Activated CD8-positive, alpha-beta T cell treated with anti-CD3 and anti-CD28 coated beads for 36 hours (primary cell): Measurements from ENCODE around the gene NCOA7. TPM values are rescaled to one million over a fixed set of nuclear protein-coding genes. Genes with fewer than 3 reads are reported as not detected.
A peak's percentile ranks its signal among the peaks of the same experiment; 100 is the strongest.

Experiments used
- ATAC-seq: fragments of 200-7000 bp; cut with Tn5 transposase; one replicate; pipeline ENCODE4 v1.10.0; 2021; ENCODE audit warnings: mild to moderate bottlenecking, moderate library complexity
- CTCF ChIA-PET: fragments of 350-600 bp; sonication (Branson Sonifier 250); formaldehyde crosslinking; loops from one replicate; lab custom pipeline; 2021; ENCODE audit warnings: antibody characterized with exemption; lab: Charles Lee
- POLR2A ChIA-PET: fragments of 350-600 bp; sonication (Branson Sonifier 250); formaldehyde crosslinking; loops from one replicate; lab custom pipeline; 2021; ENCODE audit warnings: antibody characterized with exemption; lab: Charles Lee
- DNase-seq: peaks from one replicate; pipeline ENCODE4 v3.0.0-alpha.2; 2020
- H3K27ac Mint-ChIP-seq: one replicate; pipeline ENCODE4 v1.8.0; 2021; ENCODE audit warnings: mild to moderate bottlenecking, mixed read lengths
- H3K27me3 Mint-ChIP-seq: one replicate; pipeline ENCODE4 v1.8.0; 2021; ENCODE audit warnings: mixed read lengths
- H3K36me3 Mint-ChIP-seq: one replicate; pipeline ENCODE4 v1.8.0; 2021; ENCODE audit warnings: low read depth, mixed read lengths
- H3K4me1 Mint-ChIP-seq: one replicate; pipeline ENCODE4 v1.8.0; 2021; ENCODE audit warnings: low read depth, mixed read lengths
- H3K4me3 Mint-ChIP-seq: one replicate; pipeline ENCODE4 v1.8.0; 2021; ENCODE audit warnings: mild to moderate bottlenecking, moderate library complexity, mixed read lengths
- H3K9me3 Mint-ChIP-seq: one replicate; pipeline ENCODE4 v1.8.0; 2021; ENCODE audit warnings: mixed read lengths
- CTCF ChIP-seq: fragments of 200-600 bp; IDR thresholded peaks from one replicate; pipeline ENCODE4 v1.8.0; 2022; ENCODE audit warnings: antibody characterized with exemption, mild to moderate bottlenecking
- intact Hi-C: fragments of 100-400 bp; cut with micrococcal nuclease; formaldehyde crosslinking; loops from one replicate; pipeline ENCODE4 v1.10.0; 2022
- total RNA-seq, 2 experiments: library from RNA; stranded (reverse); gene quantifications; one replicate each; pipeline ENCODE4 v1.2.3, GENCODE V29; 2021

Gene NCOA7
- total RNA-seq, 2 experiments from 2014 or later, result 43.4 to 44.9 TPM

GRCh38 chr6:125853756-125854155 is 63.0 kb downstream of the NCOA7 start:
- CTCF ChIA-PET, result no interaction called here
- intact Hi-C loops, result no loop called here

DNA sequence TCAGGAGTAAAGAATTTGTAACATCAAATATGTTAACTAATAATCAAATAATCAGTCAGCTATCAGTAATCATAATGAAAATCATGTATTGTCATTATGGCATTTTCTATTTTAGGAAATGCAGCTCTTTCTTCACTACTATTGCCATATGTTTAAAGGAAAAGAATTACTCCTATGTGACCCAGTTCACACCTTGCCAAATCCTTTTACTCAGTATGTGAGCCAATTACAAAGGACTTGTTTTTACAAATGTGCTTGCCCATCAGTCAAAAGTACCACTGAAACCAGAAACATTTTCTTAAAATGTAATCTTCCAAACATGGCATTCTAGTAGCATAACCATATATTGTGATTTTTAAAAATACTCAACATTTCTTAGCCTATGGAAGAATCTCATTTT is 63.6 kb downstream of the NCOA7 start:
- Mint-ChIP-seq H3K36me3 (peaks cover 20% of the 10 kb centered on the region), H3K4me3 (no peak overlapping the region), H3K27ac (no peak overlapping the region), H3K9me3 (peaks cover 5% of the 10 kb centered on the region), H3K4me1 (peaks cover 19% of the 10 kb centered on the region), H3K27me3 (no peaks in the 10 kb centered on the region)
- no peak for TF ChIP-seq CTCF
- ChIA-PET POLR2A (no interaction called here), CTCF (no interaction called here)
- DNase-seq (no peak), ATAC-seq (no peak)
- intact Hi-C loops, result no loop called here

More at GRCh38 chr6:125853756-125854155, 63.0 kb downstream of the NCOA7 start:
- Mint-ChIP-seq H3K4me1 (peaks cover 16% of the 10 kb centered on the region), H3K27me3 (no peaks in the 10 kb centered on the region), H3K4me3 (no peak overlapping the region), H3K9me3 (peaks cover 5% of the 10 kb centered on the region), H3K36me3 (peaks cover 20% of the 10 kb centered on the region), H3K27ac (no peak overlapping the region)
- no peak for ATAC-seq
- DNase-seq, result no peak
- no peak for TF ChIP-seq CTCF
- POLR2A ChIA-PET, result no interaction called here

- ChIA-PET POLR2A (no interaction called here), CTCF (no interaction called here)
- no peak for TF ChIP-seq CTCF
- ATAC-seq (peak; percentile 49), DNase-seq (no peak)
- no peak overlapping the region for H3K27ac Mint-ChIP-seq
- H3K36me3 Mint-ChIP-seq, result peaks cover 20% of the 10 kb centered on the region
- H3K4me1 Mint-ChIP-seq, result peaks cover 19% of the 10 kb centered on the region
- no peak overlapping the region for H3K4me3 Mint-ChIP-seq
- intact Hi-C loops, result no loop called here
- no peaks in the 10 kb centered on the region for H3K27me3 Mint-ChIP-seq
- peaks cover 5% of the 10 kb centered on the region for H3K9me3 Mint-ChIP-seq
Observed at GRCh38 chr6:125855783-125856182, 65.0 kb downstream of the NCOA7 start.

GRCh38 chr6:125857846-125858245 is 67.1 kb downstream of the NCOA7 start:
- no peak overlapping the region for H3K4me3 Mint-ChIP-seq
- H3K9me3 Mint-ChIP-seq, result no peaks in the 10 kb centered on the region
- H3K4me1 Mint-ChIP-seq, result peaks cover 7% of the 10 kb centered on the region
- ATAC-seq, result no peak
- no peak for DNase-seq
- TF ChIP-seq CTCF, result no peak
- ChIA-PET POLR2A (interaction anchor here (1.0 kb wide), 1 partner anchor 77 kb away, joined by 3 read pairs; no protein-coding TSS in a partner anchor), CTCF (interaction anchor here (0.7 to 2.4 kb wide), 11 partner anchors 13 to 153 kb away, joined by 3 to 8 read pairs (median 4); partner anchors contain the start of gene HINT3)
- peaks cover 12% of the 10 kb centered on the region for H3K36me3 Mint-ChIP-seq
- H3K27ac Mint-ChIP-seq, result no peak overlapping the region
- intact Hi-C loops, result no loop called here
- H3K27me3 Mint-ChIP-seq, result no peaks in the 10 kb centered on the region

- intact Hi-C loops, result no loop called here
- peak; percentile 38 for DNase-seq
- peaks cover 5% of the 10 kb centered on the region for H3K4me1 Mint-ChIP-seq
- H3K4me3 Mint-ChIP-seq, result no peak overlapping the region
- H3K27ac Mint-ChIP-seq, result no peak overlapping the region
- H3K9me3 Mint-ChIP-seq, result no peaks in the 10 kb centered on the region
- H3K27me3 Mint-ChIP-seq, result no peaks in the 10 kb centered on the region
- peak; percentile 29 for TF ChIP-seq CTCF
- peaks cover 12% of the 10 kb centered on the region for H3K36me3 Mint-ChIP-seq
- CTCF ChIA-PET, result interaction anchor here (0.7 to 2.4 kb wide), 11 partner anchors 13 to 152 kb away, joined by 3 to 8 read pairs (median 4); partner anchors contain the start of gene HINT3
- ATAC-seq, result peak; percentile 67
- POLR2A ChIA-PET, result no interaction called here
Observed at GRCh38 chr6:125858427-125859320, 67.9 kb downstream of the NCOA7 start.
